Stomach smooth muscle (tissue), 2 donors: ENCODE data around the gene FHIT.

ENCODE experiments used
- H3K27ac ChIP-seq: one replicate; pipeline ENCODE4 v1.7.0; 2013; ENCODE audit warnings: mild to moderate bottlenecking, low read length, inconsistent platforms
- H3K27me3 ChIP-seq, 2 donors: one replicate each; pipeline ENCODE4 v1.7.0; 2013; ENCODE audit warnings: low read length in 2 of 2; ENCODE audit not compliant: insufficient read depth in 2 of 2, control insufficient read depth in 1 of 2
- H3K36me3 ChIP-seq, 2 donors: one replicate each; pipeline ENCODE4 v1.7.0; 2013; ENCODE audit warnings: low read length in 2 of 2; ENCODE audit not compliant: control insufficient read depth in 2 of 2, insufficient read depth in 2 of 2
- H3K4me1 ChIP-seq: one replicate; pipeline ENCODE4 v1.7.0; 2013; ENCODE audit warnings: low read length; ENCODE audit not compliant: control insufficient read depth, insufficient read depth
- H3K4me3 ChIP-seq, 2 donors: one replicate each; pipeline ENCODE4 v1.7.0; 2013; ENCODE audit warnings: low read length in 2 of 2
- H3K9ac ChIP-seq, 2 donors: one replicate each; pipeline ENCODE4 v1.7.0; 2013; ENCODE audit warnings: low read length in 2 of 2, mild to moderate bottlenecking in 1 of 2
- H3K9me3 ChIP-seq, 2 donors: one replicate each; pipeline ENCODE4 v1.7.0; 2013; ENCODE audit warnings: low read length in 2 of 2; ENCODE audit not compliant: control insufficient read depth in 2 of 2
- donor health status: healthy.
- donor health status: Pancreatic carcinoma.

Gene FHIT

DNA sequence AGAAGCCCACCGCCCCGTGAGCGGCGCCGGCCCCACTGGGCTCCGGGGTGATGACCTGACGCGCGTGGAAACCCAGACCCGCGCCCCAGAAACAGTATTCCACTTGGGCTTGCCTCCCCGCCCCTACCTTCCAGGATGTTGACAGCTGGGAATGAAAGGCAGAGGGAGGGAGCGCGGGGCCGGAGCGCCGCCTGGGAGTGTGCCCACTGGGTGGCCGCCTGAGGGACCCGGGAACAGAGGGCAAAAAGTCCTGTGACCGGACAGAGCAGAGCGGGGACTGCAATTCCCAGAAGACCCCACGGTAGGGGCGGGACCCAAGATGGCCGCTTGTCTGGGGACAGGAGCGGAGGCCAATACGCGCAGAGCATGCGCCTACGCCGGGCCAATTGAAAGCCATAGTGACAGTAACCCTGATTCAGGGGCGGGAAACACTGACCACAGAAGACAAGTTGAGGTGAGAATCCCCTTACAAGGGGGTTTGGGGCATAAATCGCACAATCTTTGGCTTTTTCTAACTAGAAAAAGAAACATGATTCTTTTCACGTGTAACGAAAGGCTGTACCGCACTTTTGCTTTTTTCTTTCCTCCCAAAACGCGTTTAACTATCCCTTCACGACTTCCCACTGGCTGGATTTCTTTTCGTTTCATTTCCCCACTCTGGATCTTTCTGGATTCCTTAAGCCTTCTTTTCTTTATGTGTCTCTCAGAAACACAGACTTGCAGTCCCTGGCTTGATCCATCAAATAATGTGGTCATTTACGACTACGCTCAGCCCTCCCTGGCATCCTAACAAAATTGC lies at the start of gene FHIT:
Gene FHIT, minus strand, starts transcription at position 279 of the 799 bp plus-strand sequence.
- Histone ChIP-seq H3K4me3 (peak within 1 kb of the TSS; percentile 86 to 95), H3K36me3 (no peaks in the 10 kb centered on the region), H3K9me3 (no peaks in the 10 kb centered on the region), H3K27me3 (no peaks in the 10 kb centered on the region), H3K4me1 (peaks cover 3% of the 10 kb centered on the region), H3K9ac (peak within 1 kb of the TSS; percentile 80 to 87), H3K27ac (peak within 1 kb of the TSS; percentile 53)

DNA sequence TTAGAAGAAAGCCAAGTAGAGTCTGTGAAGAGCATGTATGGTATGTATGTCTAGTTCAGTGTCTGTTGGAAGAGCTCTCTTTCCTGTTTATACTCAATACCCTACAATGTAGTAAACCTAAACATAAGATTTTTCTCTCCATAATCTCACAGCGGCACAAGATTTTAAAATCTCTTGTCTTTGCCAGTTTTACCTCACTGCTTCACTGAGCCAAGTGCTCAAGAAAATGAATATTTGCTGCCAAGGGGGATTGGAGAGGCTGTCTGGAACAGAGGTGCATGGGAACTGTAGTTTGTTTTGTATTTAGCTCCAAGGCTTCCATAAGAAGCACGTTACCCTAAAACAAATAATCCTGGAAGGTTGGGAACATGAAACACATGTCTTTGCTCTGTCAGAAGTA lies 49.5 kb upstream of the FHIT start:
- H3K4me1 ChIP-seq: peaks cover 3% of the 10 kb centered on the region
- no peaks in the 10 kb centered on the region for H3K9me3 ChIP-seq
- no peak overlapping the region for H3K27ac ChIP-seq
- no peak overlapping the region for H3K9ac ChIP-seq
- no peak overlapping the region for H3K4me3 ChIP-seq
- no peaks in the 10 kb centered on the region for H3K36me3 ChIP-seq
- H3K27me3 ChIP-seq: no peaks in the 10 kb centered on the region

DNA sequence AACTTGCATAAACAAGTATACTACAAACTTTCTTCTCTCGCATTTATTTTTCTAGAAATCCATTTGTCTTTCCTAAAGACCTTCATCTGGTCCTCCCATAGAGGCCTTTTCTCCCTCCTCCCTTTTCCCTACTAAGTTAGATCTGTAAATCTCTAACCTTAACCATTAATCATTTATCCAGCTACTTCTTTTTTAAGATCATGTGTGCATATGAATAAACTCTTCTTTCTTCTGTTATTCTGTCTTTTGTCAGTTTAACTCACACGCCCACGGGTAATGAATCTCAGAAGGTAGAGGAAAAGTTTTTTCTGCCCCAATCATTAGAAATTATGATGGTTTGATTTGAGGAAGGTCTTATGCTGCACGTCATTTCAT lies 48.7 kb upstream of the FHIT start:
- Histone ChIP-seq H3K4me1 (peaks cover 3% of the 10 kb centered on the region), H3K27ac (no peak overlapping the region), H3K27me3 (no peaks in the 10 kb centered on the region), H3K9ac (no peak overlapping the region), H3K36me3 (no peaks in the 10 kb centered on the region), H3K9me3 (no peaks in the 10 kb centered on the region), H3K4me3 (no peak overlapping the region)

DNA sequence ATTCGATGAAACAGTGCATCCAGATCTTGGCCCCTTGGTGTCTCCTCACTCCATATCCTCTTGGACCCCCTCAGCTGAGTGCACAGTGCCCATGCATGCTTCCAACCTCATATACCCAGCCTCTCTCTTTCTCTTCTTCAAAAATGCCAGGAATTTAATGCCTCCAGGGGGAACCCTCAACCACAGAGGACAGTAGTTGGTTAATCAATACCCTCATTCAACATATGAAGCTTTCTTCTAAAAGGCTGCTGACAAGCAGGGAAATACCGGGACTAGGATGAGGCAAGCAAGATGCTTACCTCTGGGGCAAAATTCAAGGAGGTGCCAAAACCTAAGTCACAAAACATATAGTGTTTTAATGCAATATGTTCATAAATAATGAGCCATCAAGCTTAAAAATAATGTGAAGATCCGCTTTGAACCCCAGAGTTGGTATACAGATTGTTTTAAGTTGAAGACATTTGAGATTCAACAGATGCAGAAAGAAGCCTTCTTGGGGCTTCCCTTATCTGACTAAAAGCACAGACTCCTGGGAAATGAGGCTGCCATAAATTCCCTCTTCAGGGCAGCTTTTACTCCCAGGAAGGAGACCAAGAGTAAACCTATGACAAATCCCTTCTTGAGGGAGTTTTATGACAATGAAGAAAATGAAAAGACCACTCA lies 48.2 kb upstream of the FHIT start:
- Histone ChIP-seq H3K36me3 (no peaks in the 10 kb centered on the region), H3K27ac (no peak overlapping the region), H3K27me3 (no peaks in the 10 kb centered on the region), H3K9ac (no peak overlapping the region), H3K4me3 (no peak overlapping the region), H3K9me3 (no peaks in the 10 kb centered on the region), H3K4me1 (peaks cover 3% of the 10 kb centered on the region)

DNA sequence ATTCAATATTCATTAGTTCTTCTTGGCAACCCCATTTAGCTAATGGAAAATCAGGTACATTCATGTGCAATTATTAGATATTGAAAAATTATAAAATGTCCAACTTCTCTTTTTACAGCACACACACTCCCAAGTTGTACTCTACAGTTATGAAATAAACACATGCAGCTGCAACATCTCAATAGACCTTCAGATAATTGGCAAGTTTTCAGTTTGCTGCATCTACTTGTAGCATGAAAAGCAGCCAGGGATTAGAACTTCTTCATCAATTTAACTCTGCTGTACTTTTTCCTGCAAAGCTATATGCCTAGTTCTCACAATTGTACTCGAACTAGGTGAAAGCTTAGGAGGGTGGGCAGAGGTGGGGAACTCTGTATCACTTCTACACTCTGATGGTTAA lies 46.6 kb upstream of the FHIT start:
- Histone ChIP-seq H3K4me3 (no peak overlapping the region), H3K27me3 (no peaks in the 10 kb centered on the region)

DNA sequence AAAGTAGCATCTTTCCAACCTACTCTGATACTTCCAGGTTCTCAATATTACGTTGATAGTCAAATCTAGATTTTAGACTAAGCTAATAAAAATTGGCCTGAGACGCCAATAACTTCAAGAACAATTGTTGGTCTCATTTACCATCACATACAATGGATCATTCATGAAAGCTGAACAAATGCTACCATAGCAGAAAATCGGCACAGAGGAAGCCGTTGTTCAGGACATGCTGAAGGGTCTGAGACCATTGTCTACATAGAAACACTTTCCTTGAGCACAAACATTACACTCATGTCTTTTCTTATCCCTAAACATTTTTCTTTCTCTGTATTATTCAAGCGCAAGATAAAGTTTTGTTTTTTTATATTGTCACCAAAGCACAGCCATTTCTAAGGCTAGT lies 37.2 kb upstream of the FHIT start:
- Histone ChIP-seq H3K27ac (no peak overlapping the region), H3K36me3 (no peaks in the 10 kb centered on the region), H3K9ac (no peak overlapping the region), H3K4me3 (no peak overlapping the region), H3K9me3 (no peaks in the 10 kb centered on the region), H3K4me1 (no peaks in the 10 kb centered on the region), H3K27me3 (no peaks in the 10 kb centered on the region)

More for the DNA sequence above, 46.6 kb upstream of the FHIT start:
- Histone ChIP-seq H3K9ac (no peak overlapping the region), H3K4me1 (peaks cover 3% of the 10 kb centered on the region), H3K36me3 (no peaks in the 10 kb centered on the region), H3K9me3 (no peaks in the 10 kb centered on the region), H3K27ac (no peak overlapping the region)

DNA sequence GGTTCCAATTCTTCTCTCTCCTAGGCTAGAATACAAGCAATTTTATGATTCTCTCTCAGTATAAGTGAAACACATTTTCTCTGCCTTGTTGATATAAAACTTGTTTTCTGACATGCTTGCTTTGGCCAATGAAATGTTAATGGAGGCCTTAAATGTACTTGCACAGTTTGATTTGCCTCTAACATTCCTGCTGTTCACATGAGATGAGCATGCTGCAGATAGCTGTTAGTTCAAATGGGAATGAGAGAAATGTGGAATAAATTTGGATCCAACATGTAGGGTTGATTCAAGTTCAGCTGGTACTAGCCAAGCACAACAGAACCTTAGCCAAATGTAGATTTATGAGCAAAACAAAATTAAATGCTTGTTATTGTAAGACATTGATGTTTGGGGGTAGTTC lies 32.6 kb upstream of the FHIT start:
- Histone ChIP-seq H3K27me3 (no peaks in the 10 kb centered on the region), H3K9me3 (no peaks in the 10 kb centered on the region), H3K4me3 (no peak overlapping the region), H3K27ac (no peak overlapping the region), H3K36me3 (no peaks in the 10 kb centered on the region), H3K9ac (no peak overlapping the region), H3K4me1 (no peaks in the 10 kb centered on the region)

DNA sequence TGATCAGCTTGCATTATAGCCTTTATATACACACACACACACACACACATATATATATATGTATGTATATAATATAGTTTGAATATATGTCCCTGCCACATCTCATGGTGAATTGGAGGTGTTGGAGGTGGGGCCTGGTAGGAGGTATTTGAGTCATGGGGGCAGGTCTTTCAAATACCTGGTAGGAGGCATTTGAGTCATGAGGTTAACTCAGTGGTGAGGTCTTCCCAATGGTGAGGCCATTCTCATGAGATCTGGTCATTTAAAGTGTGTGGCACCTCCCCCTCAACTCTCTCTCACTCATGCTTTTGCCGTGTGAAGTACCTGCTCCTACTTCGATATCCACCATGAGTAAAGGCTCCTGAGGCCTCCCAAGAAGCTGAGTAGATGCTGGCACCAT lies 27.5 kb upstream of the FHIT start:
- H3K9ac ChIP-seq: no peak overlapping the region
- H3K4me3 ChIP-seq: no peak overlapping the region
- H3K27me3 ChIP-seq: no peaks in the 10 kb centered on the region
- no peaks in the 10 kb centered on the region for H3K9me3 ChIP-seq
- no peaks in the 10 kb centered on the region for H3K36me3 ChIP-seq
- H3K27ac ChIP-seq: no peak overlapping the region
- no peaks in the 10 kb centered on the region for H3K4me1 ChIP-seq

DNA sequence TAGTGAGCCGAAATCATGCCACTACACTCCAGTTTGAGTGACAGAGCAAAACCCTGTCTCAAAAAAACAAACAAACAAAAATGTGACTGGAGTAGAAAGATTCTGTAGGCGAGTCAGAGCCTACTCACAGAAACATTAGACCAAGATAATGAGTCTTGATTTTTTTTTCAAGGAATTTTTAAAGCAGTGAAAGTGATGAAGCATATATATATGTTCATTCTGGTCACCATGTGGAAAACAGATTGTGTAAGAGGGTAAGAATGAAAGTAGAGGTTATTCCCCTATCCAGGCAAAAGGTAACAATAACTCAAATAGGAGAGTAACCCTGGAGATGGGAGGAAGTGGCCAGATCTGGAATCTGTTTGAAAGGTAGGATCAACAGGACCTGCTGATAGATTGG lies 26.2 kb upstream of the FHIT start:
- Histone ChIP-seq H3K27ac (no peak overlapping the region), H3K4me3 (no peak overlapping the region), H3K4me1 (no peaks in the 10 kb centered on the region), H3K27me3 (no peaks in the 10 kb centered on the region), H3K9me3 (no peaks in the 10 kb centered on the region), H3K9ac (no peak overlapping the region), H3K36me3 (no peaks in the 10 kb centered on the region)

DNA sequence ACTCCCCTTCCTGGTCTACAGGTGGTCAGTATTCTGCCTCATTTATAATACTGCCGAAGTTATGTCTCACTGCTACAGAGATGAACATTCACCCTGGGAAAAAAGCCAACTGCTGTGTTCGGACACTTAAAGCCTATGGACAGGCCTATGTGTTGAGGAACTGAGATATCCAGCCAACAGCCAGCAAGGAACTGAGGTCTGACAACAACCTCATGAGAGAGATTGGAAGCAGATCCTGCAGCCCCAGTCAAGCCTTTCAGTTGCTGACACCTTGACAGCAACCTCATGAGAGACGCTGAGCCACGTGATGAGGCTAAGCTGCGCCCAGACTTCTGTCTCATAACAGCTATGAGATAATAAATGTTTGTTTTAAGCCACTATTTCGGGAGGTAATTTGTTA lies 18.2 kb upstream of the FHIT start:
- H3K36me3 ChIP-seq: no peaks in the 10 kb centered on the region
- H3K9me3 ChIP-seq: no peaks in the 10 kb centered on the region
- no peaks in the 10 kb centered on the region for H3K4me1 ChIP-seq
- H3K27ac ChIP-seq: no peak overlapping the region
- H3K27me3 ChIP-seq: no peaks in the 10 kb centered on the region
- H3K4me3 ChIP-seq: no peak overlapping the region
- no peak overlapping the region for H3K9ac ChIP-seq

DNA sequence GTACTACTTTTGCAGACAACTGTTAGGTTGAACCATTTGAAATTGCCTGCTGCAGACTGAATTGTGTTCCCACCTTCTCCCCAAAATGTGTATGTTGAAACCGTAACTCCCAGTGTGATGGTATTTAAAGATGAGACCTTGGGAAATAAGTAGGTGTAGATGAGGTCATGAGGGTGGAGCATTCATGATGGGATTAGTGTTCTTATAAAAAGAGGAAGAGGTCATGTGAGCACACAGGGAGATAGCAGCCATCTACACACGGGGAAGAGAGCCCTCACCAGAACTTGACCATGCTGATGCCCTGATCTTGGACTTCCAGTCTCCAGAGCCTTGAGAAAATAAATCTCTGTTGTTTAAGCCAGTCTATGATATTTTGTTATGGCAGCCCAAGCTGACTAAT lies 17.4 kb upstream of the FHIT start:
- no peaks in the 10 kb centered on the region for H3K27me3 ChIP-seq
- H3K9ac ChIP-seq: no peak overlapping the region
- H3K4me1 ChIP-seq: no peaks in the 10 kb centered on the region
- no peak overlapping the region for H3K4me3 ChIP-seq
- H3K27ac ChIP-seq: no peak overlapping the region
- no peaks in the 10 kb centered on the region for H3K36me3 ChIP-seq
- H3K9me3 ChIP-seq: no peaks in the 10 kb centered on the region
